Fibroblast of pulmonary artery (primary cell): ENCODE results near the gene LAPTM5.

Experiments
- DNase-seq: peaks from one replicate; pipeline ENCODE4 v3.0.0-alpha.2; 2010; ENCODE audit warnings: low read depth
- H3K4me3 ChIP-seq: replicated peaks from 2 replicates; pipeline ENCODE4 v1.5.1; 2011; ENCODE audit warnings: low read depth, mild to moderate bottlenecking, control low read depth, low read length, moderate library complexity
- CTCF ChIP-seq: IDR thresholded peaks from 2 replicates; pipeline ENCODE4 v1.5.1; 2011; ENCODE audit warnings: mild to moderate bottlenecking, control low read depth, low read length, inconsistent platforms; ENCODE audit errors: missing control alignments

The LAPTM5 gene

GRCh38 chr1:30749691-30750583 is 7.6 kb downstream of the LAPTM5 start:
- TF ChIP-seq CTCF: no peak
- H3K4me3 ChIP-seq: no peak overlapping the region
- DNase-seq: no peak

- no peak for TF ChIP-seq CTCF
- DNase-seq: peak; percentile 25
- H3K4me3 ChIP-seq: no peak overlapping the region
Observed at GRCh38 chr1:30748699-30749401, 8.7 kb downstream of the LAPTM5 start.

GRCh38 chr1:30748098-30748698 is 9.4 kb downstream of the LAPTM5 start:
- no peak overlapping the region for H3K4me3 ChIP-seq
- DNase-seq: peak; percentile 15

GRCh38 chr1:30747033-30748008 is 10.3 kb downstream of the LAPTM5 start:
- no peak for DNase-seq
- H3K4me3 ChIP-seq: no peak overlapping the region
- TF ChIP-seq CTCF: no peak

More at GRCh38 chr1:30748098-30748698, 9.4 kb downstream of the LAPTM5 start:
- no peak for TF ChIP-seq CTCF

- H3K4me3 ChIP-seq: no peak overlapping the region
Observed at GRCh38 chr1:30746212-30747032, 11.2 kb downstream of the LAPTM5 start.

More at GRCh38 chr1:30746212-30747032, 11.2 kb downstream of the LAPTM5 start:
- no peak for TF ChIP-seq CTCF
- DNase-seq: no peak
